HFF-Myc (cell line): ENCODE data around the gene CCHCR1.
"Not testable (repeated sequence)": the region's sequence is repeated elsewhere in the genome, so short reads cannot be mapped to it uniquely, and the experiment has no call there.

Experiments
- DNase-seq: peaks from one replicate; pipeline ENCODE4 v3.0.0-alpha.2; 2011; ENCODE audit warnings: low read depth; ENCODE audit errors: extremely low read depth
- H3K4me3 ChIP-seq: replicated peaks from 2 replicates; pipeline ENCODE4 v1.5.1; 2011; ENCODE audit warnings: low read depth, mild to moderate bottlenecking, control low read depth, low read length
- CTCF ChIP-seq: IDR thresholded peaks from 2 replicates; pipeline ENCODE4 v1.5.1; 2012; ENCODE audit warnings: mild to moderate bottlenecking, low read depth, low read length, control low read depth; ENCODE audit errors: missing control alignments

Gene CCHCR1

GRCh38 chr6:31169123-31169857 lies 11.7 kb upstream of the CCHCR1 start:
- TF ChIP-seq CTCF, result no peak
- DNase-seq, result no peak
- no peak overlapping the region for H3K4me3 ChIP-seq

- no peak overlapping the region for H3K4me3 ChIP-seq
- DNase-seq, result no peak
- no peak for TF ChIP-seq CTCF
Observed at GRCh38 chr6:31168606-31169005, 11.0 kb upstream of the CCHCR1 start.

- no peak for TF ChIP-seq CTCF
- DNase-seq, result no peak
- H3K4me3 ChIP-seq, result no peak overlapping the region
Observed at GRCh38 chr6:31165986-31166385, 8.4 kb upstream of the CCHCR1 start.

GRCh38 chr6:31165064-31165832 lies 7.6 kb upstream of the CCHCR1 start:
- not testable (repeated sequence) for DNase-seq

GRCh38 chr6:31164475-31165063 lies 7.0 kb upstream of the CCHCR1 start:
- not testable (repeated sequence) for H3K4me3 ChIP-seq, DNase-seq

More at GRCh38 chr6:31165064-31165832, 7.6 kb upstream of the CCHCR1 start:
- H3K4me3 ChIP-seq, result not testable (repeated sequence)

- no peak for TF ChIP-seq CTCF
- DNase-seq, result no peak
- H3K4me3 ChIP-seq, result no peak overlapping the region
Observed at GRCh38 chr6:31163922-31164321, 6.3 kb upstream of the CCHCR1 start.

GRCh38 chr6:31162463-31163165 lies 5.0 kb upstream of the CCHCR1 start:
- no peak for DNase-seq
- no peak for TF ChIP-seq CTCF
- H3K4me3 ChIP-seq, result no peak overlapping the region
